Measurements from ENCODE around the gene ERICH6B.

GRCh38 chr13:45519493-45519892, 96.0 kb downstream of the ERICH6B start:
- TF ChIP-seq POLR2A (IDR thresholded peaks at IDR 0.05; ENCODE audit: low read depth, low read length) (no peak), POLR2AphosphoS5 (IDR thresholded peaks at IDR 0.05; ENCODE audit: low read depth, low read length) (no peak), TAF1 (IDR thresholded peaks at IDR 0.05; ENCODE audit: borderline replicate concordance, low read depth, low read length) (no peak)

Data from GM12892 (cell line).